Measurements from ENCODE around the gene IDH2.

DNA sequence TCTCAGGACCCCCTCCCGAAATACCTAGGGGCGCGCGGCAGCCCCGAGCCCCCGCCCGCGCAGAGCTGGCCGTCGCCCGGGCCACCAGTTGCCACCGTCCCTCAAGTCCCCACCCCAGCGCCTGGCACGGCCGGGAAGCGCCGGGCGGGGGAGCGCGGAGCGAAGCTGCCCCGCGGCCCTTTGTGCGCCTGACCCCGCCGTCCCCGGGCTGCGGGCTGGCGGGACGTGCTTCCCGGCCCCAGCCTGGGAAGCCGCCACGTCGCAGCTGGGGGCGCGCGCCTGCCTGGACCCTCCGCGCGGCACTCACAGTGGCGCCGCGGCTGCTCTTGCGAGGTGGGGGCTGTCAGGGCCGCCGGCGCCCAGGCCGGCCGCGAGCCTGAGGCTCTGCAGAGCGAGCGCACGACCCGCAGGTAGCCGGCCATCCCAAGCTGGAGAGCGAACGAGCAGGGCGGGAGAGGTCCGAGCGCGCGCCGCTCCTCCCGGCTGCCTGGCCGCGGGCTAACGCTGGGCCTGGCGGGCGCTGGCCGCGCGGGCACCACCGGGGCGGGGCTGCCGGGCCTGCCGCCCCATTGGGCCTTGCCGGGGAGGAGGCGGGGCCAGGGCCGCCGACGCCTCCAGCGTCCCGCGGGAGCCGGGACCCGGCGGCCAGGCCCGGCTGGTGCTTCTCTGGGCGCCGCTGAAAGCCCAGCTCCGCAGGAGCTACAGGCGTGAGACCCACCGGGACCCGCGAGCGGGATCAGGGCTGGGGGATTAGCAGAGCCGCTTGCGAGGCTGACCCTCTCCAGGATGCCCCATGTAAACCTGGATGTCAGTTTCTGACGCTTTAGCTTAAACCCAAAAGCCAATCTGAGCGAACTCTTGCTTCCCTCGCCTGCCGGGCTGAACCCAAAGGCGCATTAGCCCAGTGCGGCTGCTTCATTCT is at the start of gene IDH2:
- TF ChIP-seq, protein P1, sequence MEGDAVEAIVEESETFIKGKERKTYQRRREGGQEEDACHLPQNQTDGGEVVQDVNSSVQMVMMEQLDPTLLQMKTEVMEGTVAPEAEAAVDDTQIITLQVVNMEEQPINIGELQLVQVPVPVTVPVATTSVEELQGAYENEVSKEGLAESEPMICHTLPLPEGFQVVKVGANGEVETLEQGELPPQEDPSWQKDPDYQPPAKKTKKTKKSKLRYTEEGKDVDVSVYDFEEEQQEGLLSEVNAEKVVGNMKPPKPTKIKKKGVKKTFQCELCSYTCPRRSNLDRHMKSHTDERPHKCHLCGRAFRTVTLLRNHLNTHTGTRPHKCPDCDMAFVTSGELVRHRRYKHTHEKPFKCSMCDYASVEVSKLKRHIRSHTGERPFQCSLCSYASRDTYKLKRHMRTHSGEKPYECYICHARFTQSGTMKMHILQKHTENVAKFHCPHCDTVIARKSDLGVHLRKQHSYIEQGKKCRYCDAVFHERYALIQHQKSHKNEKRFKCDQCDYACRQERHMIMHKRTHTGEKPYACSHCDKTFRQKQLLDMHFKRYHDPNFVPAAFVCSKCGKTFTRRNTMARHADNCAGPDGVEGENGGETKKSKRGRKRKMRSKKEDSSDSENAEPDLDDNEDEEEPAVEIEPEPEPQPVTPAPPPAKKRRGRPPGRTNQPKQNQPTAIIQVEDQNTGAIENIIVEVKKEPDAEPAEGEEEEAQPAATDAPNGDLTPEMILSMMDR (IDR thresholded peaks at IDR 0.05) = peak in 2 of 5 experiments; percentile 5 to 34
- peak; percentile 81 to 96 for TF ChIP-seq POLR2A (IDR thresholded peaks at IDR 0.05)
- peak in 1 of 2 donors; percentile 70 for TF ChIP-seq EP300 (IDR thresholded peaks at IDR 0.05)

Measured in tibial nerve (tissue), 4 donors.